LNCAP (cell line): Measurements from ENCODE around the gene SLC27A2.

Experiments
- CTCF ChIP-seq: fragments of 450-650 bp; IDR thresholded peaks from 2 replicates; pipeline ENCODE4 v1.5.1; 2017; ENCODE audit warnings: mild to moderate bottlenecking

The SLC27A2 gene

GRCh38 chr15:50141856-50142255 lies 40.1 kb upstream of the SLC27A2 start:
- no peak for TF ChIP-seq CTCF

GRCh38 chr15:50143255-50143860 lies 38.6 kb upstream of the SLC27A2 start:
- no peak for TF ChIP-seq CTCF

- TF ChIP-seq CTCF, result no peak
These were observed 37.5 kb upstream of the SLC27A2 start for GRCh38 chr15:50144341-50145120.

- peak; percentile 55; the same call in 1 of the 2 replicates for TF ChIP-seq CTCF
These were observed 36.5 kb upstream of the SLC27A2 start for GRCh38 chr15:50145451-50145872.

- TF ChIP-seq CTCF, result no peak
These were observed 35.4 kb upstream of the SLC27A2 start for GRCh38 chr15:50146632-50147031.

- TF ChIP-seq CTCF, result peak; percentile 80
These were observed 33.5 kb upstream of the SLC27A2 start for GRCh38 chr15:50148362-50148963.

GRCh38 chr15:50149090-50149489 lies 32.9 kb upstream of the SLC27A2 start:
- TF ChIP-seq CTCF, result no peak
